Measurements from ENCODE around the gene MCL1. TPM values are rescaled to one million over a fixed set of nuclear protein-coding genes. Genes with fewer than 3 reads are reported as not detected.

MCL1 gene
- total RNA-seq, 1 donor from 2014 or later: 193 TPM

DNA sequence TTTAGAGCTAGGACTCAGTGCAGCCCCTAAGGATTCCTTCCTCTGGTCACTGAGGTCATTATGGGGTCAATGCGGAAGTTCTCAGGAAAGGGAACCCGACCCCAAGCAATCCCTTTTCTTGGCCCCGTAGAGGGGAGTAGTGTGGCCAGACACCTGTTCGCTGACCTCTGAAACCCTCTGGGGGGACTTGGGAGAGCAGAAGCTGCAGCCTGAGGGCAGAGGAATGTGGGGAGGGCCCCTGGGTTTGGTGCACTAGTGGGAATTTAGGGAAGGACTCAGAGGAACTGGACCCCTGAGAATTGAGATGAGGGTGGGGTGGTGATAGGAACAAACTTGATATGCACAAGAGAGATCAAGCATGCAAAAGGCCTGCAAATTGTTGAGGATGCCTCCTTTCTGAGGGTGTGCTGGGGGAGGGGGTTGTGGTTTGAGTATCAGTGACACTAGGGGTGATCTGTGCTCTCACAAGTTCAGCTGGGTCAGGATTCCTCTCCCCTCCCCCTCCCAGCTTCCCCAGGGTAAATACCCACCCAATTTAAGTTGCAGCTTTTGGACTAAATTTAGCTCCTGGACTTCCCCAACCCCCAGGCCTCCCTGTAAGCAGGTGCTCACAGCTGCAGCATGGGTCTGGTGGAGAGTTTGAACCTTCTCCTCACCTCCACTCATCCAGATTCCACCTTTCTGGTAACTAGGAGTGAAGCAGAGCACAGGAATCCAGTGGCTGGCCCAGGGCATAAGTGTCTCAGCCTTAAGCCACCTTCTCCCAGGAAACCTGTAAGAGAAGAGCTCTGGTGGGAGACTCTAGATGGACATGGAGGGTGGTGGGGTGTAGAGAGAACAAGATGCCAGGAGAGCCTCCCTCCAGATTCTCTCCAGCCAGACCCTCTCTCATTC lies 16.7 kb downstream of the MCL1 start:
- H3K27me3 Mint-ChIP-seq (ENCODE audit: unreplicated experiment): peaks cover 9% of the 10 kb centered on the region
- peaks cover 4% of the 10 kb centered on the region for H3K36me3 Mint-ChIP-seq (ENCODE audit: low read depth, unreplicated experiment)
- TF ChIP-seq, protein P1, sequence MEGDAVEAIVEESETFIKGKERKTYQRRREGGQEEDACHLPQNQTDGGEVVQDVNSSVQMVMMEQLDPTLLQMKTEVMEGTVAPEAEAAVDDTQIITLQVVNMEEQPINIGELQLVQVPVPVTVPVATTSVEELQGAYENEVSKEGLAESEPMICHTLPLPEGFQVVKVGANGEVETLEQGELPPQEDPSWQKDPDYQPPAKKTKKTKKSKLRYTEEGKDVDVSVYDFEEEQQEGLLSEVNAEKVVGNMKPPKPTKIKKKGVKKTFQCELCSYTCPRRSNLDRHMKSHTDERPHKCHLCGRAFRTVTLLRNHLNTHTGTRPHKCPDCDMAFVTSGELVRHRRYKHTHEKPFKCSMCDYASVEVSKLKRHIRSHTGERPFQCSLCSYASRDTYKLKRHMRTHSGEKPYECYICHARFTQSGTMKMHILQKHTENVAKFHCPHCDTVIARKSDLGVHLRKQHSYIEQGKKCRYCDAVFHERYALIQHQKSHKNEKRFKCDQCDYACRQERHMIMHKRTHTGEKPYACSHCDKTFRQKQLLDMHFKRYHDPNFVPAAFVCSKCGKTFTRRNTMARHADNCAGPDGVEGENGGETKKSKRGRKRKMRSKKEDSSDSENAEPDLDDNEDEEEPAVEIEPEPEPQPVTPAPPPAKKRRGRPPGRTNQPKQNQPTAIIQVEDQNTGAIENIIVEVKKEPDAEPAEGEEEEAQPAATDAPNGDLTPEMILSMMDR (IDR thresholded peaks at IDR 0.05; ENCODE audit: unreplicated experiment): no peak
- H3K9me3 Mint-ChIP-seq (ENCODE audit: unreplicated experiment): no peaks in the 10 kb centered on the region
- no peak for DNase-seq (ENCODE audit: low spot score)
- peaks cover 54% of the 10 kb centered on the region for H3K4me1 Mint-ChIP-seq (ENCODE audit: unreplicated experiment)
- peak overlapping the region; percentile 26 for H3K4me3 Mint-ChIP-seq (ENCODE audit: unreplicated experiment)
- peak overlapping the region; percentile 68 for H3K27ac Mint-ChIP-seq (ENCODE audit: unreplicated experiment)

DNA sequence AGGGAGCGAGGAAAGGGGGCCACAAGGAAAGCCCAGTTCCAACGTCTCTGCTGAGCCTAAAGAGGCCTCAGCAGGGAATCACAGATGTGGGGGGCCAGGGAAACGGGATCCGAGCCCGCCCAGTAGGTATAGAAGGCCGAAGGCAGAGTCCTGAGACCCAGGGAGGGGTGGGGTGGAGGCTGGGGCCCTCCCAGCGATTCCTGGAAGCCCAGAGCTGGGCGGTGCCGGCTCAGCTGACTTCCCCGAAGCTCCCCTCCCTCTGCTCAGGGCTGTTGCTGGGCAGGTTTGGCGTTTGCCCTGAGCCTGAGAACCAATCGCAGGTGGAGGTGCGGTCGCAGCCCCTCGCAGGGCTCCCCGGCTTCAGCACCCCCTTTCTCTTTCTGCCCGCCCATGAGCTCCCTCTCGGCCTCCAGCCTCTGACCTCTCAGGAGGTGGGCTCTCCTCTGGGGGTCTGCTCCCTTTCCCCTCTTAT lies 17.4 kb downstream of the MCL1 start:
- H3K4me3 Mint-ChIP-seq (ENCODE audit: unreplicated experiment): peak overlapping the region; percentile 94
- H3K9me3 Mint-ChIP-seq (ENCODE audit: unreplicated experiment): no peaks in the 10 kb centered on the region
- DNase-seq (ENCODE audit: low spot score): peak; percentile 82
- H3K27me3 Mint-ChIP-seq (ENCODE audit: unreplicated experiment): peaks cover 10% of the 10 kb centered on the region
- peaks cover 4% of the 10 kb centered on the region for H3K36me3 Mint-ChIP-seq (ENCODE audit: low read depth, unreplicated experiment)
- H3K27ac Mint-ChIP-seq (ENCODE audit: unreplicated experiment): peak overlapping the region; percentile 100
- peaks cover 47% of the 10 kb centered on the region for H3K4me1 Mint-ChIP-seq (ENCODE audit: unreplicated experiment)
- TF ChIP-seq, protein P1 (IDR thresholded peaks at IDR 0.05; ENCODE audit: unreplicated experiment): no peak

DNA sequence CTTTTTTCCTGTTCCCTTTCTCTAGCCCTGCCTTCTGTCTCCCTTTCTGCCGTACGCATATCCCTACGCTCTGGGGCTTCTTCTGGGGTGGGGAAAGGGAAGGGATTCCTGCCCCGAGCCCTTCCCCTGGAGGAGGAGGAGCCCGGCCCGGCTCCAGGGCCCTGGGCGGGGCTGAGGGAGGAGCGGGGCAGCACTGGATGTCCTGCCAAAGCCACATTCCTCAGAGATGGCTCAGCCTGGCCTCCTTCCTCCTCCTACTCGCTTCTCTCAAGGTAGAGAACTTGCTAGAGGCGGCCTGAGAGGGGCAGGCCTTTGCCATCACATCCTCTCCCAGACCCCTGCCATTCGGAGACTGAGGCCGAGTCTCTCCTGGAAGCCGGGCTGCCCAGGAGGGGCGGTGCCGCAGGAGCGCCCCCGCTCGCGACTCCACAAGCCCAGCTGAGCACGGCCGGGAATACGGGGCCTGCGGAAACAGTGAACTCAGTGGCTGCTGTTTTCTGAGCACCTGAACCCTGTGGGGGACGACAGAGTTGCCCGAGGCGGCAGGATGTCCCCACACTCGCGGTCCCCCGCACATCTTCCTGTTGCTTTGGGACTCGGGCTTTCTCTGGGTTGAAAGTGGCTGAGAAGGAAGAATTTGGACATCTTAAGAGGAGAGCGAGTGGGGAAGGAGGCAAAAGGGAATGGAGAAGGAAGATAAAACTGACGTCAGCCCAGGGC lies 18.0 kb downstream of the MCL1 start:
- Mint-ChIP-seq H3K4me3 (ENCODE audit: unreplicated experiment) (peak overlapping the region; percentile 94), H3K36me3 (ENCODE audit: low read depth, unreplicated experiment) (peaks cover 4% of the 10 kb centered on the region), H3K27me3 (ENCODE audit: unreplicated experiment) (peaks cover 12% of the 10 kb centered on the region), H3K9me3 (ENCODE audit: unreplicated experiment) (no peaks in the 10 kb centered on the region), H3K4me1 (ENCODE audit: unreplicated experiment) (peaks cover 45% of the 10 kb centered on the region), H3K27ac (ENCODE audit: unreplicated experiment) (peak overlapping the region; percentile 100)
- DNase-seq (ENCODE audit: low spot score): peak; percentile 88
- TF ChIP-seq, protein P1 (IDR thresholded peaks at IDR 0.05; ENCODE audit: unreplicated experiment): no peak

GRCh38 chr1:150560576-150561253 lies 18.7 kb downstream of the MCL1 start:
- no peaks in the 10 kb centered on the region for H3K9me3 Mint-ChIP-seq (ENCODE audit: unreplicated experiment)
- peak overlapping the region; percentile 94 for H3K4me3 Mint-ChIP-seq (ENCODE audit: unreplicated experiment)
- peaks cover 5% of the 10 kb centered on the region for H3K36me3 Mint-ChIP-seq (ENCODE audit: low read depth, unreplicated experiment)
- H3K4me1 Mint-ChIP-seq (ENCODE audit: unreplicated experiment): peaks cover 42% of the 10 kb centered on the region
- DNase-seq (ENCODE audit: low spot score): peak; percentile 95
- TF ChIP-seq, protein P1 (IDR thresholded peaks at IDR 0.05; ENCODE audit: unreplicated experiment): peak; percentile 73
- H3K27ac Mint-ChIP-seq (ENCODE audit: unreplicated experiment): peak overlapping the region; percentile 100
- peaks cover 12% of the 10 kb centered on the region for H3K27me3 Mint-ChIP-seq (ENCODE audit: unreplicated experiment)
